Osteocyte (in vitro differentiated cells): ENCODE measurements around the gene RCCD1. TPM values are rescaled to one million over a fixed set of nuclear protein-coding genes. Genes with fewer than 3 reads are reported as not detected.

Experiments
- DNase-seq: peaks from one replicate; pipeline ENCODE4 v3.0.0; 2021; ENCODE audit warnings: mixed read lengths; ENCODE audit not compliant: unreplicated experiment; ENCODE audit errors: extremely low spot score
- H3K27ac Mint-ChIP-seq: one replicate; pipeline ENCODE4 v1.8.0; 2021; ENCODE audit warnings: mild to moderate bottlenecking, mixed read lengths; ENCODE audit not compliant: unreplicated experiment
- H3K27me3 Mint-ChIP-seq: one replicate; pipeline ENCODE4 v1.8.0; 2021; ENCODE audit warnings: mixed read lengths; ENCODE audit not compliant: unreplicated experiment
- H3K36me3 Mint-ChIP-seq: one replicate; pipeline ENCODE4 v1.8.0; 2021; ENCODE audit warnings: mixed read lengths; ENCODE audit not compliant: unreplicated experiment
- H3K4me1 Mint-ChIP-seq: one replicate; pipeline ENCODE4 v1.8.0; 2021; ENCODE audit warnings: mixed read lengths; ENCODE audit not compliant: unreplicated experiment
- H3K4me3 Mint-ChIP-seq: one replicate; pipeline ENCODE4 v1.8.0; 2021; ENCODE audit warnings: mild to moderate bottlenecking, moderate library complexity, mixed read lengths; ENCODE audit not compliant: unreplicated experiment
- H3K9me3 Mint-ChIP-seq: one replicate; pipeline ENCODE4 v1.8.0; 2021; ENCODE audit warnings: mixed read lengths; ENCODE audit not compliant: unreplicated experiment
- total RNA-seq: library from RNA; stranded (reverse); gene quantifications from 2 replicates; pipeline ENCODE4 v1.2.1, GENCODE V29; 2021
- TF ChIP-seq, protein P1 (sequence below): fragments of 200-600 bp; sonication (generic); IDR thresholded peaks from 2 replicates; pipeline ENCODE4 v1.5.0; 2021; ENCODE audit warnings: antibody characterized with exemption, mild to moderate bottlenecking, moderate library complexity

The RCCD1 gene
- total RNA-seq, 1 donor from 2014 or later = 12.0 TPM

DNA sequence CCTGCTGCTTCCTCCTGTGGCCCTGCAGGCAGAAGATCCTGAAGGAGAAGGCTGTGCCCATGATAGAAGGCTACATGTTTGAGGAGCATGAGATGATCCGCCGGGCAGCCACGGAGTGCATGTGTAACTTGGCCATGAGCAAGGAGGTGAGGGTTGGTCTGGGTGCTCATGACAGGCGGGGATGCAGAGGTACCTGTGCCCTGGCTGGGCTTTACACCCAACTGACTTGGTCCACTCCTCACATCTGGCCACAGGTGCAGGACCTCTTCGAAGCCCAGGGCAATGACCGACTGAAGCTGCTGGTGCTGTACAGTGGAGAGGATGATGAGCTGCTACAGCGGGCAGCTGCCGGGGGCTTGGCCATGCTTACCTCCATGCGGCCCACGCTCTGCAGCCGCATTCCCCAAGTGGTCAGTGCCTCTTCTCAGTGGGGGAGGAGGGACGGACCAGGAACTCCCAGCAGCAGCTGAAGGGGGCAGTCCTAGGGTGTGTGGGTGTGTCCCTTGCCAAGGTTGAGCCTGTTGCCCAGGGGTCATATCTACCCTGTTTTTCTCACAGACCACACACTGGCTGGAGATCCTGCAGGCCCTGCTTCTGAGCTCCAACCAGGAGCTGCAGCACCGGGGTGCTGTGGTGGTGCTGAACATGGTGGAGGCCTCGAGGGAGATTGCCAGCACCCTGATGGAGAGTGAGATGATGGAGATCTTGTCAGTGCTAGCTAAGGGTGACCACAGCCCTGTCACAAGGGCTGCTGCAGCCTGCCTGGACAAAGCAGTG is 1.6 kb upstream of the RCCD1 start:
- Mint-ChIP-seq H3K36me3 (peaks cover 26% of the 10 kb centered on the region), H3K27me3 (no peaks in the 10 kb centered on the region), H3K4me1 (peaks cover 23% of the 10 kb centered on the region), H3K27ac (no peak overlapping the region), H3K4me3 (no peak overlapping the region), H3K9me3 (no peaks in the 10 kb centered on the region)
- DNase-seq = no peak
- TF ChIP-seq, protein P1, sequence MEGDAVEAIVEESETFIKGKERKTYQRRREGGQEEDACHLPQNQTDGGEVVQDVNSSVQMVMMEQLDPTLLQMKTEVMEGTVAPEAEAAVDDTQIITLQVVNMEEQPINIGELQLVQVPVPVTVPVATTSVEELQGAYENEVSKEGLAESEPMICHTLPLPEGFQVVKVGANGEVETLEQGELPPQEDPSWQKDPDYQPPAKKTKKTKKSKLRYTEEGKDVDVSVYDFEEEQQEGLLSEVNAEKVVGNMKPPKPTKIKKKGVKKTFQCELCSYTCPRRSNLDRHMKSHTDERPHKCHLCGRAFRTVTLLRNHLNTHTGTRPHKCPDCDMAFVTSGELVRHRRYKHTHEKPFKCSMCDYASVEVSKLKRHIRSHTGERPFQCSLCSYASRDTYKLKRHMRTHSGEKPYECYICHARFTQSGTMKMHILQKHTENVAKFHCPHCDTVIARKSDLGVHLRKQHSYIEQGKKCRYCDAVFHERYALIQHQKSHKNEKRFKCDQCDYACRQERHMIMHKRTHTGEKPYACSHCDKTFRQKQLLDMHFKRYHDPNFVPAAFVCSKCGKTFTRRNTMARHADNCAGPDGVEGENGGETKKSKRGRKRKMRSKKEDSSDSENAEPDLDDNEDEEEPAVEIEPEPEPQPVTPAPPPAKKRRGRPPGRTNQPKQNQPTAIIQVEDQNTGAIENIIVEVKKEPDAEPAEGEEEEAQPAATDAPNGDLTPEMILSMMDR = no peak

DNA sequence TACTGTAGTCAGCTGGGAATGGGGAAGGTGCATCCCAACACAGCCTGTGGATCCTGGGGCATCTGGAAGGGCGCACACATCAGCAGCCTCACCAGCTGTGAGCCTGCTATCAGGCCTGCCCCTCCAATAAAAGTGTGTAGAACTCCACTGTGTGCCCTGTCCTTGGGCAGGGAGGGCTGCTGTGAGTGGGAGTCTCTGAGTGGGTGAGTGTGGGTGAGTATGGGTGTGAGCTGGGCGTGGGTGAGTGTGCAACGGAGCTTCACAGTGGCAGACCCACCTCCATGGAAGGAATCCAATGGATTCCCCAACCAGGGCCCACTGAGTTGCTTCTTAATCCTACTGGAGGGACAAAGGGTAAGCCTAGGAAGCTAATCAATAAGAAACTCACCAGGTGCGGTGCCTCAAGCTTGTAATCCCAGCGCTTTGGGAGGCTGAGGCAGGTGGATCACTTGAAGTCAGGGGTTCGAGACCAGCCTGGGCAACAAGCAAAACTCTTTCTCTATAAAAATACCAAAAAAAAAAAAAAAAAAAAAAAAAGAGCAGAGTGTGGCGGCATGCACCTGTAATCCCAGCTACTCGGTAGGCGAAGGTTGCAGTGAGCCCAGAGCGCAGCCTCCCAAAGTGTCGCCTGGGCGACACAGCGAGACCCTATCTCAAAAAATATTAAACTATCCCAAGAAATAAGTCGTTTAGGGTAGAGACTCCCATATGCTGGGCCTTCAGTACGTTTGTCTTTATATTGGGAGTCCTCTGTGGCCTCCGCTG is 555 bp upstream of the RCCD1 start:
- Mint-ChIP-seq H3K36me3 (peaks cover 18% of the 10 kb centered on the region), H3K4me3 (peak overlapping the region; percentile 85), H3K9me3 (no peaks in the 10 kb centered on the region), H3K4me1 (peaks cover 23% of the 10 kb centered on the region), H3K27ac (peak overlapping the region; percentile 91), H3K27me3 (no peaks in the 10 kb centered on the region)
- TF ChIP-seq, protein P1 = no peak
- DNase-seq = no peak

DNA sequence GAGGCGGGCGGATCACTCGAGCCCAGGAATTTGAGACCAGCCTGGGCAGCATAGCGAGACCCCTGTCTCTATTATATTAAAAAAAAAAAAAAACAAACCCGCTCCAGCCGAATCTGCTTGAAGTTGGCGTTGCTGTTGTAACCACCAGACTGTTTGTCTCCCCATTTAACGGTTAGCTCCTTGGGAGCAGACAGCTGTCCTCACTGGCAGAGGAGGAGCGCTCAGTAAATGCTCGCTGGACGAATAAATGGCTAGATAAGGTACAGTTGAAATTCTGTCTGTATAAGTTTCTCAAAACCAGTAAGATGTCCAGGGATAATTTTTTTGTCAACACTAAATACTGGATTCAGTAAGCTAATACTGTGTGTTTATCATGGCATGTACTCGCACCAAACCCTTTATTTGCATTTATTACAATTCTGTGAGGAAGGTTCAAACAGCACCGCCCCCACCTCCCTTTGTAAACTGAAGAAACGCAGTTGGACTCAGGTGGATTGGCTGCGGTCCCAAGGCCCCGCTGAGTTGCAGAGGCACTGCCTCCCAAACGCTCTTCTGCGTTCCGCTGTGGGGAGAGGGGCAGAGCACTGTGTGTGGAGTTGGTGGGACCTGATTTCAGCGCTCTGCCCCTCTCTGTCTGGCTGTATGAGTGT is 1.1 kb downstream of the RCCD1 start:
- H3K27ac Mint-ChIP-seq = peak overlapping the region; percentile 52
- no peaks in the 10 kb centered on the region for H3K27me3 Mint-ChIP-seq
- no peaks in the 10 kb centered on the region for H3K9me3 Mint-ChIP-seq
- TF ChIP-seq, protein P1 = no peak
- peaks cover 18% of the 10 kb centered on the region for H3K36me3 Mint-ChIP-seq
- H3K4me1 Mint-ChIP-seq = peaks cover 23% of the 10 kb centered on the region
- DNase-seq = no peak
- H3K4me3 Mint-ChIP-seq = peak overlapping the region; percentile 85

DNA sequence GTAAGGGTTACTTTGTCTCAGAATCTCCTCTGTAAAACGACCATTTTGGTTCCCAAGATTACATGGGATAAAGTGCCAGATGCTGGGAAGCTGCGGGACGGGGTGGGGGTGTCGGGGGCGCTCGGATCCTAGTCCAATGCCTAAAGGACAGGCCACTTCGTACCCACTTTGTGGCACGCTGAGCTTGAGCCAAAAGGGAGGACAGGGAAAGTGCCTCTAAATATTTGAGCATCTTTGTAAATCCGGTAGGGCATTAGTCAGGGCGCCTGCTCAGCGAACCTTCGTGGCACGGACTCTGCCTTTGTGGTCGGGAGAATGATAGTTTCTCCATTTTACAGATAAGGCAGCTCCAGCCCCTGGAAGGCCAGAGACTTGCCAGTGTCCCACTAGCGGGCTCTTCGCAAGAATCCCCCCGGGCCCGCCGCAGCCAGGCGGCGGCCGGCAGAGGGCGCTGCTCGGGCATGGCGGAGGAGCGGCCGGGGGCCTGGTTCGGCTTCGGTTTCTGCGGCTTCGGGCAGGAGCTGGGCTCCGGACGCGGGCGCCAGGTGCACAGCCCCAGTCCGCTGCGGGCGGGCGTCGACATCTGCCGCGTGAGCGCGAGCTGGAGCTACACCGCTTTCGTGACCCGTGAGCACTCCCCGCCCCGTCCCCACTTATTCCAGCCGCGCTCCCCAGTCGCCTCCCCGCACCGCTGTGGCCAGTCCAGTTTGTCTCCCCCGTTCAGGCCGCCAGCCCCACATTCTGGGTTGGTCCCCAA is 1.8 kb downstream of the RCCD1 start:
- Mint-ChIP-seq H3K4me3 (peak overlapping the region; percentile 73), H3K27me3 (no peaks in the 10 kb centered on the region), H3K27ac (peak overlapping the region; percentile 52), H3K4me1 (peaks cover 23% of the 10 kb centered on the region), H3K9me3 (no peaks in the 10 kb centered on the region), H3K36me3 (peaks cover 22% of the 10 kb centered on the region)
- TF ChIP-seq, protein P1 = peak; percentile 96
- DNase-seq = peak; percentile 94
